ENCODE measurements around the gene EDA. TPM values are rescaled to one million over a fixed set of nuclear protein-coding genes. Genes with fewer than 3 reads are reported as not detected.
A peak's percentile ranks its signal among the peaks of the same experiment; 100 is the strongest.

EDA gene
- total and polyA plus RNA-seq, 2 of the 13 experiments (the other 11 are each of a cell fraction or from before 2014, with no cell fraction given): 8.8 to 11.2 TPM

DNA sequence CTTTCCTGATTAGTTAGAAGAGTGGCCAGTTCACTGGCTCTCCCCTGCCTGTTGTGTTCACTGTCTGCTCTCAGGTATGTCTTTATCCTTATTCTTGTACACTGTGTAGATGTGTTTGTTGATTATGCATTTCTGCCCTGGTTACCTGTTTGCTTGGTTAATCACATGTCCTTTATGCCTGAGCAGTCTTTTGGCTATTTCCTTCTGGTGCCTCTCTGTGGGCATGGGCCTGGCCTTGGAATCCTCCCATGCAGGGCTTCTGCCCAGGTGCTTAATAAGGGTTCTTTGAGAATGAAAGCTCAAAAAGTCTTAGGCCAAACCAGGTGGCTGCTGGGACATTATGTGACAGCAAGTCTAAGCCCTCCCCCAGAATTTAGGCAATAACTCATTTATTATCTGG lies 472.8 kb downstream of the EDA start:
- intact Hi-C loops (cut with micrococcal nuclease; ENCODE audit: unreplicated experiment): no loop called here
- Histone ChIP-seq H3K4me3 (replicated peaks in 1 of 3; ENCODE audit: insufficient read depth in 1 of 3, low read depth in 2 of 3, low read length in 3 of 3) (no peak overlapping the region), H3K4me1 (ENCODE audit: insufficient read depth, low read length) (no peaks in the 10 kb centered on the region), H3K9me3 (ENCODE audit: low read length) (no peaks in the 10 kb centered on the region), H3K27me3 (ENCODE audit: control insufficient read depth in 1 of 2, insufficient read depth in 2 of 2, low read length in 2 of 2) (no peaks in the 10 kb centered on the region), H3K79me2 (ENCODE audit: insufficient read depth, low read length) (no peaks in the 10 kb centered on the region), H3K27ac (ENCODE audit: extremely low read length, insufficient read depth, low read length) (no peak overlapping the region), H4K20me1 (ENCODE audit: insufficient read depth, low read length) (no peaks in the 10 kb centered on the region), H3K4me2 (ENCODE audit: low read depth, low read length) (no peak overlapping the region), H3K36me3 (replicated peaks in 1 of 2; ENCODE audit: control insufficient read depth in 1 of 2, insufficient read depth in 2 of 2, low read length in 2 of 2) (no peaks in the 10 kb centered on the region), H3K9ac (ENCODE audit: insufficient read depth, low read depth, low read length) (no peak overlapping the region), H2AFZ (ENCODE audit: low read length) (no peak overlapping the region)
- CTCF ChIA-PET (ENCODE audit: low intra/inter-chr PET ratio, low total read pairs): no interaction called here
- TF ChIP-seq NFIC (IDR thresholded peaks at IDR 0.05; ENCODE audit: low read length): no peak
- TF ChIP-seq PRDM15 (CRISPR knock-in tag; IDR thresholded peaks at IDR 0.05): no peak
- no peak for TF ChIP-seq ZNF749 (CRISPR knock-in tag; IDR thresholded peaks at IDR 0.05; ENCODE audit: borderline replicate concordance)
- no peak for TF ChIP-seq POLR2G (IDR thresholded peaks at IDR 0.05; ENCODE audit: low read depth, low read length)
- no peak for TF ChIP-seq ZNF44 (CRISPR knock-in tag; IDR thresholded peaks at IDR 0.05)
- TF ChIP-seq ARNT (IDR thresholded peaks at IDR 0.05): no peak
- TF ChIP-seq ZNF276 (CRISPR knock-in tag; IDR thresholded peaks at IDR 0.05; ENCODE audit: low read depth): no peak
- no peak for TF ChIP-seq SIX4 (CRISPR knock-in tag; IDR thresholded peaks at IDR 0.05)
- POLR2A ChIA-PET: no interaction called here
- DNase-seq (ENCODE audit: low spot score) (no peak), ATAC-seq (no peak), FAIRE-seq (no peak)
- in situ Hi-C loops (cut with HindIII; ENCODE audit: extremely low pct_ligation_motif_present, low pct_unique_long_range_greater_than_20kb): no loop called here
- BruUV-seq (replicated peaks): no TSS peak

Small RNA genes lying within 50 kb of the gene (microRNA-seq; reads per million reads assigned to microRNA genes)
- gene MIR676: 31.3 reads per million, percentile 61 among the genes with 10 or more reads in this experiment

Small RNA genes lying within 50 kb of the gene (small RNA-seq; reads per million reads assigned to genes)
- gene MIR676 (ENCODE audit: insufficient read depth in 2 of 3, insufficient read length in 3 of 3, low read depth in 2 of 3, low replicate concordance in 1 of 3): 0.51 to 120 (median 66.0) reads per million in 3 experiments
- 0 reads per million in 3 experiments for gene RF00012 (ENCODE audit: insufficient read depth in 2 of 3, insufficient read length in 3 of 3, low read depth in 2 of 3, low replicate concordance in 1 of 3)

Other genes with a start within 250 kb of the EDA start
- 3.0 and 4.0 TPM in 2 replicates for gene NALF2, start 111.8 kb upstream of the EDA start, total RNA-seq (2016; rRNA removed; fragmentation: Illumina TruSeq; extraction: Trizol)
- 2.2 and 2.3 TPM in 2 replicates for gene NALF2, start 111.8 kb upstream of the EDA start, polyA plus RNA-seq (2011; rRNA removed)